Right ventricle myocardium superior (tissue), 1 donor: Measurements from ENCODE around the gene ALKBH7. TPM values are rescaled to one million over a fixed set of nuclear protein-coding genes. Genes with fewer than 3 reads are reported as not detected.
"Not testable (repeated sequence)": the region's sequence is repeated elsewhere in the genome, so short reads cannot be mapped to it uniquely, and the experiment has no call there.

Source experiments
- ATAC-seq: fragments of 200-7000 bp; cut with Tn5 transposase; one replicate; pipeline ENCODE4 v1.9.1; 2020; ENCODE audit warnings: mild to moderate bottlenecking; ENCODE audit not compliant: poor library complexity
- DNase-seq: peaks from one replicate; pipeline ENCODE4 v3.0.0-alpha.2; 2020
- intact Hi-C: fragments of 100-400 bp; cut with DNase I; formaldehyde crosslinking; loops from one replicate; pipeline ENCODE4 v1.11.2; 2022
- long read RNA-seq: library from polyadenylated mRNA; unstranded; transcript quantifications from one replicate; pipeline ENCODE4 v2.0.0, GENCODE V29; 2021
- total RNA-seq: library from RNA; stranded (reverse); fragmentation: NEBNext Ultra II Directional; extraction: Animal tissue kit (Norgen Biotek cat#: 25700); gene quantifications from one replicate; pipeline ENCODE4 v1.2.1, GENCODE V29; 2021
- donor health status: DM: no; HTN: yes; CAD: no; lungs with severe emphysema.

Gene ALKBH7, protein sequence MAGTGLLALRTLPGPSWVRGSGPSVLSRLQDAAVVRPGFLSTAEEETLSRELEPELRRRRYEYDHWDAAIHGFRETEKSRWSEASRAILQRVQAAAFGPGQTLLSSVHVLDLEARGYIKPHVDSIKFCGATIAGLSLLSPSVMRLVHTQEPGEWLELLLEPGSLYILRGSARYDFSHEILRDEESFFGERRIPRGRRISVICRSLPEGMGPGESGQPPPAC
- total RNA-seq, result 134 TPM
- long read RNA-seq, transcript ALKBH7-201 (4 exons, 1,332 nt), result major isoform, 104 of 130 reads
- long read RNA-seq, partial matches to known transcripts, result 26 of 130 reads
- long read RNA-seq, other reads (novel, unspliced or antisense), result 0 of 130 reads

GRCh38 chr19:6372594-6373095, at the start of gene ALKBH7:
Gene ALKBH7, plus strand, starts transcription at chr19:6372794. Its CDS starts 27 bp downstream, at chr19:6372821.
- intact Hi-C loops, result no loop called here
- DNase-seq (peak; percentile 98), ATAC-seq (peak; percentile 92)

DNA sequence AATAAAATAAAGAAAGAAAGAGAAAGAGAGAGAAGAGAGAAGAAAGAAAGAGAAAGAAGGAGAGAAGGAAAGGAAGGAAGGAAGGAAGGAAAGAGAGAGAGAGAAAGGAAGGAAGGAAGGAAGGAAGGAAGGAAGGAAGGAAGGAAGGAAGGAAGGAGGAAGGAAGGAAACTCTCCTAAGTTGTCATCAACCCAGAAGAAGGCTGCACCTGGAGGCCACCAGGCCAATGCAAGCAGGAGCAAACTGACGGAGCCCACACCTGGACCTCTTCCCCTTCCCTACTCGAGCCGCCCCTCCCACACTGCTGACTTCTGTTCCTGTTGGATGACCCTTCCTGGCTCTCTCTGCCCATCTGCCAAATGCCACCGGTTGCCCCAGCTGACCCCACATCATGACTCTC, 47.8 kb upstream of the ALKBH7 start:
- no peak for ATAC-seq
- no peak for DNase-seq
- intact Hi-C loops, result no loop called here

DNA sequence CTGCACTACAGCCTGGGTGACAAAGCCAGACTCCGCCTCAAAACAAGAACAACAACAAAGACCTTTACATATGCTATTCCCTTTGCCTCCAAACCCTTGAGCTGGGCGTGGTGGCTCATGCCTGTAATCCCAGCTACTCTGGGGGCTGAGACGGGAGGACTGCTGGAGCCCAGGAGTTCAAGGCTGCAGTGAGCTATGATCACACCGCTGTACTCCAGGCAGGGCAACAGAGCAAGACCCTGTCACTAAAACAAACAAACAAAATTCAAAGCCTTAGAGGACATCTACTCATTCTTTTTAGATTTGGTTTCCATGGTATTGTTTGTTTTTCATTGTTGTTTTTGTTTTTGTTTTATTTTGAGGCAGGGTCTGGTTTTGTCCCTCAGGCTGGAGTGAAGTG, 47.0 kb upstream of the ALKBH7 start:
- no peak for DNase-seq
- ATAC-seq, result no peak
- intact Hi-C loops, result no loop called here

DNA sequence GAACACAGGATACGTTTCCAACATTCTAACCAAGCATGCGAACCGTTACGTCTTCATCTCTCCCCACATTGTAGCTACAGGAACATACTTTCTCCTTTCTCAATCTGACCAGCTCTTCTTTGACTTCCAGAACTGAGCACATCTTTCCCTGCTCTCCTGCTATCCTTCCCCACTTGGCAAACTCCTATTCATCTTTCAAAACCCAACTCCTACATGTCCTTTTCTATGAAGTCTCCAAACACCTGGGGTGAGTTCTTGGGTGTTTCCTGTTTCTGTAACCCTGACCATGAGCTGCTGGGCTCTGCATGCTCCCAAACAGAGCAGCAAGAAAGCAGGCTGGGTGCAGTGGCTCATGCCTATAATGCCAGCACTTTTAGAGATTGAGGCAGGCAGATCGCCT, 45.8 kb upstream of the ALKBH7 start:
- intact Hi-C loops, result no loop called here
- no peak for DNase-seq
- ATAC-seq, result no peak

DNA sequence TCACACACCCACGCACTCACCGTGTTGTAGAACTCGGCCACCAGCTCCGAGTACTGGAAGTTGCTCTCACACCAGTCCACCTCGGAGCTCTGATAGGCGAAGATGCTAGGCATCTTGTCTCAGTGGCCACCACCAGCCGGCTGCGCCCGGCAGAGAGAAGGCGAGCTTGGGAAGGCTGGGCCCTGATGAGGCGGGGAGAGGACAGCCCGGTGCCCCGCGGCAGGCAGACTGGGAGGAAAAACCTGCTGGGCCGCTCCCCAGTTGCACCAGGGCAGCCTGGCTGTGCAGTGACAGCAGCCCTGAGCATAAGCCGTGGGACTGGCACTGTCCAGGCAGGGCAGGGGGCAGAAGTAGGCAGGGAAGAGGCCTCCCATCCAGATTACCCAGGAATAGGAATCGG, 39.2 kb upstream of the ALKBH7 start, which contains the start of gene ACER1:
Gene ACER1, minus strand, starts transcription at position 174 of the 400 bp plus-strand sequence. Its CDS starts 61 bp downstream, at position 113.
- intact Hi-C loops, result no loop called here
- DNase-seq (no peak), ATAC-seq (no peak)

DNA sequence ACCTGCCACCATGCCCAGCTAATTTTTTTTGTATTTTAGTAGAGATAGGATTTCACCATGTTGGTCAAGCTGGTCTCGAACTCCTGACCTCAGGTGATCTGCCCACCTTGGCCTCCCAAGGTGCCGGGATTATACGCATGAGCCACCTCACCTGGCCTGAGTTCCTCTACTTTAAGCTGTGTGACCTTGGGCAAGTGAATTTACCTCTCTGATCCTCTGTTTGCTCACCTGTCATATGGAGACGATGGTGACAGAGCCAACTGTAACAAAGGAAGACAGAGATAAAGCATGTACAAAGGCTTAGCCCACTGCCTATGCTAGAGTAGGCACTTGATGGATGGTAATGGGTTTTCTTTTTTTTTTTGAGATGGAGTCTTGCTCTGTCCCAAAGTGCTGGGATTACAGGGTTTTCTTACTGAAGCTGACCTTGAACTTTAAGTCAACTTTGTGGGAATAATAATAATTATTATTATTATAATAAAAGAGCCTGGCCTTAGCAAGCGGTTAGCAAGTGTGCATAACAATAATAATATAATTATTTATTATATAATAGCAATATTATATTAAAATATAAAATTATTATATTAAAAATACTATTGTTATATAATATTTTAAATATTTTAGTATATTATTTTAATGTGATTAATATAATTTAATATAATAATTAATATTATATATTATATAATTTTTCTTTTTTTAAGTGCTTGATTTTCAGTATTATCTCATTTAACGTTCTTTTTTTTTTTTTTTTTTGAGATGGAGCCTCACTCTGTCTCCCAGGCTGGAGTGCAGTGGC, 37.9 kb upstream of the ALKBH7 start:
- no peak for DNase-seq
- no peak for ATAC-seq
- intact Hi-C loops, result no loop called here

DNA sequence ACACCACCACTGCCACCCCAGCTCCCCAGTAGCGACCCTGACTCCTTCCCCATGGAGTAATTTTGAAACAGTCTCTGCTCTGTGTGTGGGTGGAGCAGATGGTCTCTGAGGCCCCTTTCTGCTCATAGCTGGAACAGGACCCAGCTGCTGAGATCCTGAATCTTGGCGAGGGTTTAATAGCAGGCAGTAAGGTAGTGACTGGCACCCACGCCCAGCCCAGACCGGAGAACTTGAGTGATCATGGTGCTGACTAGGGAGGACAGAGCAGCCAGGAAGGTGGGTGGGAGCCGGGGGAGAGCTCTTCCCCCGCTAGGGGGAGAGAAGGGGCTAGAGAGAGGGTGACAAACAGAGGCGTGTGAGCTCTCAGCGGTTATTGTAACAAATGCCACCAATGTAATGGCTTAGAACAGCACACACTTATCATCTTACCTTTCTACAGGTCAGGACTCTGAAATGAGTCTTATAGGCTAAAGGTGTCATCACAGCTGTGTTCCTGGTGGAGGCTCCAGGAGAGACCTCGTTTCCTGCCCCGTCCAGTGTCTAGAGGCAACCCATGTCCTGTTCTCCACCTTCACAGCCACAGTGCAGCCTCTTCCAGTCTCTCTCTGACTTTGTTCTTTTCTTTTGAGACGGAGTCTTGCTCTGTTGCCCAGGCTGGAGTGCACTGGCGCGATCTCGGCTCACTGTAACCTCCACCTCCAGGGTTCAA, 31.9 kb upstream of the ALKBH7 start:
- no peak for ATAC-seq
- intact Hi-C loops, result no loop called here
- DNase-seq, result no peak

DNA sequence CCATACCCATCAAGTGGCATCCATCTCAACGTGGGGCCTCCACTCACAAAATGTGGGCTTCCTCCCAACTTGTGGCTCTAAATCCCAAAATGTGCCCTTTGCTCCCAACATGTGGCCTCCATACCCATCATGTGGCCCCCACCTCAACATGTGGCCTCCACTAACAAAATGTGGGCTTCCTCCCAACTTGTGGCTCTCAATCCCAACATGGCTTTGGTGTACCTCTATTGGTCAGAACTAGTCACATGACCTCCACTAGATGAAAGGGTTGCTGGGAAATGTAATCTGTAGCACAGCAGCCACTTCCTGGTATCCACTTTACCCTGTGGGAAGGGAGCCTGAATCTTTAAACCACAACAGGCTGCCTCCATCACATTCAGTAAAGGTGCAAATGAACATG, 29.1 kb upstream of the ALKBH7 start:
- intact Hi-C loops, result no loop called here
- DNase-seq (no peak), ATAC-seq (no peak)

- intact Hi-C loops, DNase-seq, ATAC-seq: not testable (repeated sequence)
These were observed 23.3 kb upstream of the ALKBH7 start for GRCh38 chr19:6349271-6349670.

DNA sequence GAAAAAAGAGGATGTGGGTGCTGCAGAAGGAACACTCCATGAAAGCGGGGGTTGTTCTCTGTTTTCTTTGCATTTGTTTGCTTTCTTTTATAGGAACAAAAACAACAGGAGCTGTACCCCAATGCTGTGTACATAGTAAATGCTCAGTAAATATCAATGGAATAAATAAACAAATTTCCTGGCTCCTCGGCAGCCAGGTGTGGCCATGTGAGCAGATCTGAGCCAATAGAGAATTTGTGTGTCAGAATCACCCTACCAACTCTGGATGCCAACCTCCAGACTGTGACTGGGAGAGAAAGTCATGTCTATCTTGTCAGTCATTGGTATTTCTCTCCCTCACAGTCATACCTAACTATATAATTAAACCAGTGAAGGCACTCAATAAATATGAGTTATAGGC, 21.9 kb upstream of the ALKBH7 start:
- intact Hi-C loops, result no loop called here
- ATAC-seq (no peak), DNase-seq (no peak)

DNA sequence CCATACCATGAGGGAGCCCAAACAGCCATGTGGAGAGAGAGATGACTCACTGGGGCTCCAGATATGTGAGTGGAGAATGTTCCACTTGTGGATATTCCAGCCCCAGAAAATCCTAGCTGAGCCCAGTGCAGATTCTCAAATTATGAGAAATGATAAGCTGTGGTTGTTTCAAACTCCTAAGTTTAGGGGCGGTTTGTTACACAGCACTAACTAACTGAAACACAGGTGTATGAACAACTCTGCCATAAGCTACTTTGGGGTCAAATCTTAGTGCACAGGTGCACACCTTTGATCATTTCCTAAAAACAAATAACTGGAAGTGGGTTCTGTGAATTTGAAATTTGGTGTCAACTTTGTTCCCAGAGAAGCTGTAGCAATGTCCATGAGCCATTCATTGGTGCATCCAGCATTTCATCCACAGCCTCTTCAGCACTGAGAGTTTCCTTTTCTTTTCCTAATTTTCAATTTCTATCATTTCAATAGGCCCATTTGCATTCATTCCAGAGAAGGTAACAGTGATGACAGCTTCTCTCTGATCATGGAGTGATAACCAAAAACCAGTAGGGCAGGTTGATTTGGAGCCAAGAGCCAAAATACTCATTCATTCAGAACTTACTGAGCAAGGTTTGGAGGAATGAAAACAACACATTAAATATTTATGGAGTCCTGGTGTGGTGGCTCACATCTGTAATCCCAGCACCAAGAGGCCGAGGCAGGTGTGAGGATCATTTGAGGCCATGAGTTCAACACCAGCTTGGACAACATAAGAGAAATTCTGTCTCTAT, 20.0 kb upstream of the ALKBH7 start:
- no peak for ATAC-seq
- DNase-seq, result no peak
- intact Hi-C loops, result no loop called here

GRCh38 chr19:6354098-6354674, 18.4 kb upstream of the ALKBH7 start:
- no peak for ATAC-seq
- intact Hi-C loops, result no loop called here
- DNase-seq, result no peak

GRCh38 chr19:6355321-6356040, 17.1 kb upstream of the ALKBH7 start:
- intact Hi-C loops, DNase-seq, ATAC-seq: not testable (repeated sequence)

DNA sequence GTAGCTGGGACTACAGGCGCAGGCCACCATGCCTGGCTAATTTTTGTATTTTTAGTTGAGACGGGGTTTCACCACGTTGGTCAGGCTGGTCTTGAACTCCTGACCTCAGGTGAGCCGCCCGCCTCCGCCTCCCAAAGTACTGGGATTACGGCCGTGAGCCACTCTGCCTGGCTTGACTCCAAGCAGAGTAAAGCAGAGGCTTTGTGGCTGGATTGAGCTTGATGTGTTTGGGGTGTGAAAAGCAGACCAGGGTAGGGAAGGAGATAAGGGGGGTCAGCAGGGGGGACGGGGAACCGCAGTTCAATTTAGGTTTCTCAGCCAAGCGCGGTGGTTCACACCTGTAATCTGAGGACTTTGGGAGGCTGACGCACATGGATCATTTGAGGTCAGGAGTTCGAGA, 15.4 kb upstream of the ALKBH7 start:
- no peak for ATAC-seq
- intact Hi-C loops, result no loop called here
- no peak for DNase-seq

DNA sequence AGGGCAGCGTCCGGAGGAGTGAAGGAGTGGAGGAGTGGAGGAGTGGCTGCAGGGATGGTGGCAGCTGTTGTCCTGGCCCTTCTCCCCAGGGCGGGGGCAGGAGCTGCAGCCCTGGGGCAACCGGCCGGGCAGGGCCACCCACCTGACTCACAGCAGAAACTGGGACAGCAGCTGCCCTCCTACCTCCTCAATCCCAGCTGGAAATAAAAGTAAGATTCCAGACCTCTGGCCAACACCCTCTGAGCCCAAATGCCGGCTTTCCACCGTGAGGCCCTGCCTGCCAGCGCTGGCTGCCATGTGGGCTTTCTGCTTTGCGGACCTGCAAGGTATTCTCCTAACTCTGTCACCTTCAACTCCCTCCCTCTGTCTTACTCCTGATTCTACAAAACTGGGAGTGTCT, 14.6 kb upstream of the ALKBH7 start:
- intact Hi-C loops, result no loop called here
- DNase-seq (no peak), ATAC-seq (no peak)

GRCh38 chr19:6359568-6360341, 12.8 kb upstream of the ALKBH7 start:
- intact Hi-C loops, result no loop called here
- DNase-seq (no peak), ATAC-seq (no peak)

DNA sequence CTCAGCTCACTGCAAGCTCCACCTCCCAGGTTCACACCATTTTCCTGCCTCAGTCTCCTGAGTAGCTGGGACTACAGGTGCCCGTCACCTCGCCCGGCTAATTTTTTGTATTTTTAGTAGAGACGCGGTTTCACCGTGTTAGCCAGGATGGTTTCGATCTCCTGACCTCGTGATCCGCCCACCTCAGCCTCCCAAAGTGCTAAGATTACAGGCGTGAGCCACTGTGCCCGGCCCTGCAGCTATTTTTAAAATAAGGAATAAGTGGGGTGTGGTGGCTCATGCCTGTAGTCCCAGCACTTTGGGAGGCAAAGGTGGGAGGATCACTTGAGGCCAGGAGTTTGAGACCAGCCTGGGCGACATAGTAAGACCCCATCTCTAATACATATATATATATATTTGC, 12.1 kb upstream of the ALKBH7 start:
- ATAC-seq, DNase-seq, intact Hi-C loops: not testable (repeated sequence)
